Urothelium cell line (cell line): ENCODE measurements around the gene LRFN3.
"Not testable (repeated sequence)": the region's sequence is repeated elsewhere in the genome, so short reads cannot be mapped to it uniquely, and the experiment has no call there.

Source experiments
- DNase-seq: peaks from one replicate; pipeline ENCODE4 v3.0.0; 2011; ENCODE audit warnings: low spot score, mixed read lengths
- FAIRE-seq: peaks from 2 replicates; lab custom pipeline; 2011; peaks lifted over from hg19 to GRCh38; lab: Jason Lieb, UNC

Gene LRFN3

DNA sequence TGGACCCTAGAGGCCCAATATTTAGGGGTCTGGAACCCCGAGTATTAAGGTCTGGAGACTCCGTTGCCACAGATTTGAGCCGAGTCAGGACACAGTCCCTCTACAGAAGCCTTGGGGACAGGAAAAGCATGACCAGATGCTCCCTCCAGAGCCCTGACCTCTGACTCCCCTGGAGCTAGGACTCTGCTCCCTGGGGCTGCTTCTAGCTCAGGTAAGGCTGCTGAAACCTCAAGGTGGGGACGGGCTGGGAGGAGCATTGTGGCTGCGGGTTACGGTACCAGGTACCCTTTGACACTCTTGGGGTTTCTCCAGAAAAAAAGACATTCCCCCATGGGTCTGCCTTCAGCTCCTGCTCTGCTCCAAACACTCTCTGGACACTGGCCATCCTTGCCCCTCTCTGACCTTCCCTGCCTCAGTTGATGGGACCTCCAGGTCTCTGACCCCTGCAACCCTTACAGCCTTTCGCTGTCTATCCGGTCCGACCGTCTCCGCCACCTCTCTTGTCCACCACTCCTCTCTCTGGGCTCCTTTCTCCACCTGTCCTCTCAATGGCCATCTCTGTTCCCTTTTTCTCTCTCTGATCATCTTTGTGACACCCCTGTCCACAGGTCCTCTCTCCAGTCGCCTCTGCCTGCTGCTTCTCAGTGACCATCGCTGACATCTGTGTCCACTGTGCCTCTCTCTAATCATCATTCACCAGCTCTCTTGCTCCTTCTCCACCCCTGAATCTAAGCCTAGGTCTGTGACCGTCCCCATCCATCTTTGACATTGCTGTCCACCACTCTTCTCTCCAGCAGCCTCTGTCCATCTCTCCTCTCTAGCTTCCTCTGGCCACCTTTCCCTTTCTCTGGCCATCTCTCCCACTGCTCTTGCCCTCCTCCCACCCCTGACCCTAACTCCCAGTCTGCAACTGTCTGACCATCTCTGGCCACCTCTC is 1.4 kb downstream of the LRFN3 start:
- FAIRE-seq (no peak), DNase-seq (no peak)

DNA sequence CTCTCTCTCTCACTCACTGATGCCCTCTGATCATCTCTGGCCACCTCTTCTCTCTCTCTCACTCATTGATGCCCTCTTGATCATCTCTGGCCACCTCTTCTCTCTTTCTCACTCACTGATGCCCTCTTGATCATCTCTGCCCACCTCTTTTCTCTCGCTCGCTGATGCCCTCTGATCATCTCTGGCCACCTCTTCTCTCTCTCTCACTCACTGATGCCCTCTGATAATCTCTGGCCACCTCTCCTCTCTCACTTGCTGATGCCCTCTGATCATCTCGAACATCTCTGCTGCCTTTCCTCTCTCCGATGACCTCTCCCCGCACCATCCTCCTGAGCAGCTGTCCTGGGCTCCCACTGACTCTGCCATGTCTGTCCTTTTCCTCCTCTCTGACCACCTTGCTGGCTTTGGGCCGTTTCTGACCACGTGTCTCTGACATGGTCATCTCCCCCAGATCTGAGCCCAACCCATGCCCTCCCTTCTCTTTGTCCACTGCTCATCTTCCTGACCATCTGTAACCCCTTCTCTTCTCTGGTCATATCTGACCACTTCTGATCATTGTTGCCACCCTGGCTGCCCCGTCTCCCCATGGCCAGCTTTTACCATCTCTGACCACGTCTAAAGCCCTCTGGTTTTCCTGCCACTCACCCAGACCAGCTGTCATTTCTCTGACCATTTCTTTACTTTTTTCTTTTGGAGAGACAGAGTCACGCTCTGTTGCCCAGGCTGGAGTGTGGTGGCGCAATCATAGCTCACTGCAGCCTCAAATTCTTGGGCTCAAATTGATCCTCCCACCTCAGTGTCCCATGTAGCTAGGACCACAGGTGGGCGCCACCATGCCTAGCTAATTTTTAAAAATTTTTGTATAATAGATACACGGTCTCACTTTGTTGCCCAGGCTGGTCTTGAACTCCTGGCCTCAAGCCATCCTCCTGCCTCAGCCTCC is 2.4 kb downstream of the LRFN3 start:
- DNase-seq (no peak), FAIRE-seq (peak; percentile 32)

DNA sequence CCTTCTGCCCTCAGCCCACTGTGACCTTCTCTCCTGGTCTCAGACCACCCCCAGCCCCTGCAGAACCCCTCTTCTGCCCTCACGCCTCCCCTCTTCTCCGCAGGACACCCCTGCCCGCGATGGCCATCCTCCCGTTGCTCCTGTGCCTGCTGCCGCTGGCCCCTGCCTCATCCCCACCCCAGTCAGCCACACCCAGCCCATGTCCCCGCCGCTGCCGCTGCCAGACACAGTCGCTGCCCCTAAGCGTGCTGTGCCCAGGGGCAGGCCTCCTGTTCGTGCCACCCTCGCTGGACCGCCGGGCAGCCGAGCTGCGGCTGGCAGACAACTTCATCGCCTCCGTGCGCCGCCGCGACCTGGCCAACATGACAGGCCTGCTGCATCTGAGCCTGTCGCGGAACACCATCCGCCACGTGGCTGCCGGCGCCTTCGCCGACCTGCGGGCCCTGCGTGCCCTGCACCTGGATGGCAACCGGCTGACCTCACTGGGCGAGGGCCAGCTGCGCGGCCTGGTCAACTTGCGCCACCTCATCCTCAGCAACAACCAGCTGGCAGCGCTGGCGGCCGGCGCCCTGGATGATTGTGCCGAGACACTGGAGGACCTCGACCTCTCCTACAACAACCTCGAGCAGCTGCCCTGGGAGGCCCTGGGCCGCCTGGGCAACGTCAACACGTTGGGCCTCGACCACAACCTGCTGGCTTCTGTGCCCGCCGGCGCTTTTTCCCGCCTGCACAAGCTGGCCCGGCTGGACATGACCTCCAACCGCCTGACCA is 3.3 kb downstream of the LRFN3 start:
- FAIRE-seq, result no peak
- no peak for DNase-seq

DNA sequence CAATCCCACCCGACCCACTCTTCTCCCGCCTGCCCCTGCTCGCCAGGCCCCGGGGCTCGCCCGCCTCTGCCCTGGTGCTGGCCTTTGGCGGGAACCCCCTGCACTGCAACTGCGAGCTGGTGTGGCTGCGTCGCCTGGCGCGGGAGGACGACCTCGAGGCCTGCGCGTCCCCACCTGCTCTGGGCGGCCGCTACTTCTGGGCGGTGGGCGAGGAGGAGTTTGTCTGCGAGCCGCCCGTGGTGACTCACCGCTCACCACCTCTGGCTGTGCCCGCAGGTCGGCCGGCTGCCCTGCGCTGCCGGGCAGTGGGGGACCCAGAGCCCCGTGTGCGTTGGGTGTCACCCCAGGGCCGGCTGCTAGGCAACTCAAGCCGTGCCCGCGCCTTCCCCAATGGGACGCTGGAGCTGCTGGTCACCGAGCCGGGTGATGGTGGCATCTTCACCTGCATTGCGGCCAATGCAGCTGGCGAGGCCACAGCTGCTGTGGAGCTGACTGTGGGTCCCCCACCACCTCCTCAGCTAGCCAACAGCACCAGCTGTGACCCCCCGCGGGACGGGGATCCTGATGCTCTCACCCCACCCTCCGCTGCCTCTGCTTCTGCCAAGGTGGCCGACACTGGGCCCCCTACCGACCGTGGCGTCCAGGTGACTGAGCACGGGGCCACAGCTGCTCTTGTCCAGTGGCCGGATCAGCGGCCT is 4.1 kb downstream of the LRFN3 start:
- no peak for FAIRE-seq
- no peak for DNase-seq

DNA sequence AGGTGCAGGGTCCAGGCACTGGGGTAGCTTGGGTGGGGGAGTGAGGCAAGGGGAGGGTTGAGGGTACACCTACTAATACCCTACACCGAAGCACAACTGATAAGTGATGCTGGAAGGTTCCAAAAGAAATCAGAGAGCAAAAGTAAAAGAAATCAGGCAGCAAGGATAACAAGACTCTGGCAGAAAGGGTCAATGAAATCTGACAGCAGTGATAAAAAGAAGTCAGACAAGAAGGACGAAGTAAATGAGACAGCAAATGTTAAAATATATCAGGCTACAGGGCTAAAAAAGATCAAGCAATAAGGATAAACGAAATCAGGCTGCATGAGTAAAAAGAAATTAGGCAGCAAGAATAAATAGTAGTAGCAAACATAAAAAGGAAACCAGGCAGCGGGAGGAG is 4.7 kb downstream of the LRFN3 start:
- FAIRE-seq, result no peak

DNA sequence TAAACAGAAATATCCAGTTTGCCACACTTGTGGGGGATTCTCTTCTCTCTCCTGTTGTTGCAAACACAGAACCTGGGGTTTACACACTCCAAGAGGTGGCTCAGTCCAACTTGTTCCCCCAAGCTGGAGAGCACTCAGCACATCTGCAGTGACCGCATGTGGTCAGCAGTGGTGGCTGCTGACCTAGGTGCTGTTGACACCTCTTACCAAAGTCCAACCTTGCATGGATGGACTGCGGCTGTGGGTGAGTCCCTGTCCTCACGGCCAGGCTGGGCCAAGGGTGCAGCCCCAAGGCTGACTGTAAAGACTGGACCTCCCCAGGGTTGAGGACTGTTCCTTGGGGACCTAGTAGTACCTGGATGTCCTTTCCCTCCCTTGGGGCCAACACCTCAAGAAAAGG is 6.1 kb downstream of the LRFN3 start:
- no peak for DNase-seq

More for the DNA sequence above, 4.7 kb downstream of the LRFN3 start:
- no peak for DNase-seq

DNA sequence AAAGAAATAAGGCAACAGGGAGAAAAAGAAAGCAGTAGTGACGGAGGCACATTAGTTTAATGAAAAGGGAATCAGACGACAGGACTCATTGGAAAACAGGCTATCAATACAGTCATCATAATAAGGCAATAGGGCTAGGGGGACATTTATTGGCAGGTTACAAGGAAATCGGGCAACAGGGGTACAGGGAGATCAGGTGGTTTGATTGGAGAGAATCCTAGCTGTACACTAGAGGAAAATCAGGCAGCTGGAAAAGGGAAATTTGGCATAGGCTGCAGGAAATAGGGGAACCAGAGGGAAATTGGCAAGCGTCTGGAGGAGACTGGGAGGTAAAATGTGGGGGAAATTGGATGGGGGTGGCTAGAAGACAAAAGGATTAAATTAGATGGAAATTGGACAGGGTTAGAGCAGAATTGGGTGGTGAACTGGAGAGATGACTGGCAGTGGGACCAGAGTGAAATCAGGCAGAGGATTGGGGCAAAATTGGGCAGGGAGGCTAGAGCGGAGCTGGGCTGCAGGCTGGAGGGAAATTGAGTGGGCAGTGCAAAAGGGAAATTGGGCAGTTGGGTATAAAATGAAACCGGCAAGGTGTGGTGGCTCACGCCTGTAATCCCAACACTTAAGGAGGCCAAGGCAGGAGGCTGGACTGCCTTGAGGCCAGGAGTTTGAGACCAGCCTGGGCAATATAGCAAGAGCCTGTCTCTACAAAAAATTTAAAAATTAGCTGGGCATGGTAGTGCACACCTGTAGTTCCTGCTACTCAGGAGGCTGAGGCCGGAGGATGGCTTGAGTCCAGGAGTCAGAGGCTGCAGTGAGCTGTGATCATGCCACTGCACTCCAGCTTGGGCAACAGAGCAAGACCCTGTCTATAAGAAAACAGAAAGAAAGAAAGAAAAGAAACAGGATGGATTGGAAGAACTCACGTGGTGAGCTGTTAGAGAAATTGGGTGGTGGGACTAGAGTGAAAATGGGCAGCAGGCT is 7.4 kb downstream of the LRFN3 start:
- FAIRE-seq, result peak; percentile 35
- no peak for DNase-seq

More for the DNA sequence above, 6.1 kb downstream of the LRFN3 start:
- no peak for FAIRE-seq

DNA sequence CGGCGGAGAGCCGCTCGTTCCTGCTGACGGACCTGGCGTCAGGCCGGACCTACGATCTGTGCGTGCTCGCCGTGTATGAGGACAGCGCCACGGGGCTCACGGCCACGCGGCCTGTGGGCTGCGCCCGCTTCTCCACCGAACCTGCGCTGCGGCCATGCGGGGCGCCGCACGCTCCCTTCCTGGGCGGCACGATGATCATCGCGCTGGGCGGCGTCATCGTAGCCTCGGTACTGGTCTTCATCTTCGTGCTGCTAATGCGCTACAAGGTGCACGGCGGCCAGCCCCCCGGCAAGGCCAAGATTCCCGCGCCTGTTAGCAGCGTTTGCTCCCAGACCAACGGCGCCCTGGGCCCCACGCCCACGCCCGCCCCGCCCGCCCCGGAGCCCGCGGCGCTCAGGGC is 8.4 kb downstream of the LRFN3 start:
- no peak for FAIRE-seq

DNA sequence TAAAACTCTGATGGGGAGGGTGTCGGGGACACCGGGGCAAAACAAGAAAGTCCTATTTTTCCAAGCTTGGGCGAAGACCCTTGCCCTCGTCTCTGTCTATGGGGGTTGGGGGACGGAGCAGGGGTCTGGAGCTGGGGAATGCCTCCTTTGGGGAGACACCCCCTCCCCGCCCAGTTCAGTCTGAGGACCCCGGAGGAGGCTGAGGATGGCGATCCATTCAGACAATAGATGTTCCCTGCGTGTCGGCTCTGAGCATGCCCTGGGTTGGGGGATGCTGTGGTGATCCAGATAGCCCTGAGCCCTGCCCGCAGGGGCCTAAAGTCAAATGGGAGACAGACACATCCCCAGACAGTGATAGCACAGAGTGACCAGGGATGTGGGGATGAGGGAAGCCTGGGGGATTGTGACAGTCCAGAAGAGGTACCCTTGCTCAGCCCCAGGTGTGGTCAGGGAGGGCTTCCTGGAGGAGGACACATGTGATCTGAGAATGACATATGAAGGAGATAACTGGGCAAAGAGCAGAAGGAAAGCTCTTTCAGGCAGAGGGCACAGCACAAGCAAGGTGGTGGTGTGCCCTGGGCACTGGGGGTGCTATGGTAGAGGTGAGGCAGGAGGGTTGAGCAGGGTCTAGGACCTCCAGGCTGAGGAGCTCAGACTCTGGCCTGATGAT is 9.1 kb downstream of the LRFN3 start:
- no peak for DNase-seq
- peak; percentile 23 for FAIRE-seq

More for the DNA sequence above, 8.4 kb downstream of the LRFN3 start:
- no peak for DNase-seq

DNA sequence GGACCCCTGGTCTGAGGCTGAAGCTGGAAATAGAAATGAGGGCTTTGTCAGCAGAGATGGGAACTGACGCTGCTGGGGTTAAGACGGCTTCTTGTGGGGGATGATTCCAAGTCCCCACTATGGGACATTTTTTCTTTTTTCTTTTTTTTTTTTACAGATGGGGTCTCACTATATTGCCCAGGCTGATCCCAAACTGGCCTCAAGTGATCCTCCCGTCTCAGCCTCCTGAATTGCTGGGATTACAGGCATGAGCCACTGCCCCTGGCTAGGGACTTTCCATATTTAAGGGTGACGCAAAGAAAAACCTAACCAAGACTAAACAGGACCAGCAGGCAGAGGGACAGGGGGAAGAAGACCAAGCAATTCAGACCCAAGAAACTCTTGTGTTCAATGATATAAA is 10.0 kb downstream of the LRFN3 start:
- no peak for DNase-seq
- no peak for FAIRE-seq

DNA sequence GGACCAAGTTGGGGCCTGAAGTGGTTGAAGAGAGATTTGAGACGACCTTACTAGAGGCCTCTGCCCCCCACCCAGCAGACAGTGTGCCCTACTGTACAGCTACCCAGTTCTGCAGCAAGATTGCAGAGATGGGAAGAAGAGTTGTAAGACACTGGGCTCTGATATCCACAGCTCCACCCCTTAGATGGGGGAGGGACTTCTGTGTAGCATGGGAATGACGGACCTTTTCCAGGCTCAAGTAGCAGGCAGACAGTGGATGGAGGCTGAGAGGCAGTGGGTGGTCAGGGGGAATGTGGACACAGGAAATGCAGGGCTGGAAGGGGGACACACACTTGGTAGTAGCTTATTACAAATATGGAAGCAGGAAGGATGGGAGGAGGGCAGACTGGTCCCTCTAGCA is 13.0 kb downstream of the LRFN3 start:
- DNase-seq, result no peak
- no peak for FAIRE-seq

DNA sequence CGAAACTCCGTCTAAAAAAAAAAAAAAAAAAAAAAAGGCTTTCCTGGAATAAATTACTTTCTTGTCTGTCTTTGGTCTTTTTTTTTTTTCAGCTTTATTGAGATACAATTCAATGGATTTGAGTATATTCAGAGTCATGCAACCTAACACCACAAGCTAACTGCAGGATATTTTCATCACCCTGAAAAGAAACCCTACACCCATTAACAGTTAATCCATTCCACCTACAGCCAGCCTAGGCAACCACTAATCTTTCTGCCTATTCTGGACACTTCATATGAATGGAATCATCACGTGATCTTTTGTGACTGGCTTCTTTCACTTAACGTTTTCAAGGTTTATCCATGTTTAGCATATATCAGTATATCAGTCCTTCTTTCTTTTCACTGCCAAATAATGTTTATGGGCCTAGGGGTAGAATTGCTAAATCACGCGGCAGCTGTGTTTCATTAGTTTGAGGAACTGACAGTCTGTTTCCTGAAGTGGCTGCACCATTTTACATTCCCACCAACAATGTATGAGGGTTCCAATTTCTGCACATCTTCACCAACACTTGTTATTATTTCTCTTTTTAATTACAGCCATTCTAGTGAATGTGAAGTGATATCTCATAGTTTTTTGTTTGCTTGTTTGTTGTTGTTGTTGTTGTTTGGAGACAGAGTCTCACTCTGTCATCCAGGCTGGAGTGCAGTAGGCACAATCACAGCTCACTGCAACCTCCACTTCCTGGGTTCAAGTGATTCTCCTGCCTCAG is 19.9 kb downstream of the LRFN3 start:
- DNase-seq (no peak), FAIRE-seq (no peak)

DNA sequence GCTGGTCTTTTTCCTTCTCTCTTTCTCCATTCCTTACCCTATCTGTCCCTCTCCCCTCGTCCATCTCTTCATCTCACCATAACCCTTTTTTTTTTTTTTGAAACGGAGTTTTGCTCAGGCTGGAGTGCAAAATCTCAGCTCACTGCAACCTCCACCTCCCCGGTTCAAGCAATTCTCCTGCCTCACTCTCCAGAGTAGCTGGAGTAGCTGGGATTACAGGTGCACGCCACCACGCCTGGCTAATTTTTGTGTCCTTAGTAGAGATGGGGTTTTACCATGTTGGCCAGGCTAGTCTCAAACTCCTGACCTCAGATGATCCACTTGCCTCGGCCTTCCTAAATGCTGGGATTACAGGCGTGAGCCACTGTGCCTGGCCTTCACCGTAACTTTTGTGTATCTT is 21.2 kb downstream of the LRFN3 start:
- not testable (repeated sequence) for FAIRE-seq, DNase-seq

DNA sequence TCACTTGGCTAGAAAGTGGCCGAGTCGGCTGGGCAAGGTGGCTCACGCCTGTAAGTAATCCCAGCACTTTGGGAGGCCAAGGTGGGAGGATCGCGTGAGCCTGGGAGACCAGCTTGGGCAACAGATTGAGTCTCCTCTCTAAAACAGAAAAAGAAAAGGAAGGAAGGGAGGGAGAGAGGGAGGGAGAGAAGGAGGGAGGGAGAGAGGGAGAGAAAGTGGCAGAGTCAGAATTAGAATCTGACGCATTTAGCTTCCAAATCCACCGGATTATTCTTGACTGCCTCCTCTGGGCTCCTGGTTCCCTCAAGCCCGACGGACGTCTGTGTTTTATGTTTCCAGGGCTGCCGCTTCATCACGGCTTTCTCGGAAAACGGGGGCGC is 22.5 kb downstream of the LRFN3 start:
- DNase-seq (no peak), FAIRE-seq (no peak)

DNA sequence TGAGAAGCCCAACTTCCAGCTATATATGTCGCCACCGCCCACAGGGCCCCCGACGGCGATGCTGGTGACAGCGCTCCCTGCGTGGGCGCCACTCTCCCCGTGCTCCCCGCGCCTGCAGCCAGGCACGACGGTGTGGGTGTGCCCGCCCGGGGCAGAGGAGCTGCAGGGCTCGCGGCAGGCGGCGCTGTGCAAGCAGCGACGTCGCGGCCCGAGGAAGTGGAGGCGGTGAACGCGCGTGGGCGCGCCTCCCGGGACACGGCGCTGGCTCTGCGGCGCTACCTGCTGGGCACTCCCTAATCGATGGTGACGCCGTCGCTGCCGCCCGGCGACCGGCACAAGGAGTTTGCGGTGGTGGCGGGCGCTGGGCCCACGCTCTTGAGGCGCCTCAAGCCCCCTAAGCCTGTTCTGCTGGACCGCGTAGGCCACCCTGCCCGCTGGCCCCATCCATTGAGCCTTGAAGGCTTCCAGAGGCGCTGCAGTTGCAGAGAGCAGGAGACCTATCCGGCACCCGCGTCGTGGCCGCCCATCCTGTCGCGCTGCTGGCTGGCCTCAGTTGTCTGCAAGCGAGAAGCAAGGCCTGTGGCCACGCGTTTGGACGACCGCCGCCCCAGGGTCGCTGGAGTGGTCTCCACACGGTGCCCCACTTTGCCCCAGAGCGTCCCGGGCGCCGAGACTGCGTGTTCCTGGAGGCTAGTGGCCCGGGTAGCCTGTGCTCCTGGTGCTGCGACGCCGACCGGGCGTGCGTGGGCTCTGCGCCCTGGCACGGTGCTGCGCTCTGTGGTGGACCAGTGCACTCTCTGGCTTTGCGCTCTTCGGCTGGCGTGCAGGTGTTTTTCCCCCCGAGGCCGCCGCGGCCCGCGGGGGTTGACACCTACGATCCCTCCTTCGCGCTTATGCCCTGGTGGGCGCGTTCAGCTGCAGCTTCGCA is 23.1 kb downstream of the LRFN3 start:
- peak; percentile 55 for DNase-seq
- no peak for FAIRE-seq

DNA sequence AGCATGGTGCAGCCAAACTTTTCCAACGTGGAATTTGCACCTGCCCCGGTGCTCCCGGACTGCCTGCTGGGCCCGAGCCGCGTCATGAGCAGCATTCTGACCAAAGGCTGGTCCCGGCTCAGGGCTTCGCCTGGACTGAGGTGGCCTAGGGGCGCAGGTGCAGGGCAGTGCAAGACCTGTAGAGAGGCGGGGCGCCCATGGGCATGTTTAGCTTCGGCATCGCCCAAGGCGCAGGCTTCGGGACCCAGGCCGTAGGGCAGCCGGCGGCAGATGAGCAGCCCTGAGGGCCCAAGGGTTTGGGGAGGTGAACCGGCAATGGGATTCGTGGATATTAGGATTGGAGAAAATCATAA is 23.8 kb downstream of the LRFN3 start:
- DNase-seq (no peak), FAIRE-seq (no peak)

DNA sequence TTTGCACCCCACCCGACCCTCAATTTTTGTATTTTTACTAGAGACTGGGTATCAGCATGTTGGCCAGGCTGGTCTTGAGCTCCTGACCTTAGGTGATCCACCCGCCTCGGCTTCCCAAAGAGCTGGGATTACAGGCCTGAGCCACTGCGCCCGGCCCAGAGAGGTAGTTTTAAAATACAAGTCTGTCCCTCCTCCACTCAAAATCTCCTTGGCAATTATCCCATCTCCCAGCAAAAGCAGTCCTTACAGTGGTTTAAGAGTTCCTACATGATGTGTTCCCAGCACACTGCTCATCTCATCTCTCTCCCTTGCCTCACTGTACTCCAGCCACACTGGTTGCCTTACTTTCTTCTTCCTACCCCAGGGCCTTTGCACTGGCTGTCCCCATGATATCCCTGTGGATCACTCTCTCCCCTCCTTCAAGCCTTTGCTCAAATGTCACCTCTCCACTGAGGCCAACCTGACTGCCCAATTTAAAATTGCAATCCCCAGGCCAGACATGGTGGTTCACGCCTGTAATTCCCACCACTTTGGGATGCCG is 24.3 kb downstream of the LRFN3 start:
- FAIRE-seq (no peak), DNase-seq (no peak)
